GM21619 (cell line): ENCODE results near the gene THBS4.

ENCODE experiments used
- ATAC-seq: cut with Tn5 transposase; IDR thresholded peaks from one replicate; pipeline ENCODE4 v1.9.1; 2021; ENCODE audit not compliant: unreplicated experiment

The THBS4 gene

DNA sequence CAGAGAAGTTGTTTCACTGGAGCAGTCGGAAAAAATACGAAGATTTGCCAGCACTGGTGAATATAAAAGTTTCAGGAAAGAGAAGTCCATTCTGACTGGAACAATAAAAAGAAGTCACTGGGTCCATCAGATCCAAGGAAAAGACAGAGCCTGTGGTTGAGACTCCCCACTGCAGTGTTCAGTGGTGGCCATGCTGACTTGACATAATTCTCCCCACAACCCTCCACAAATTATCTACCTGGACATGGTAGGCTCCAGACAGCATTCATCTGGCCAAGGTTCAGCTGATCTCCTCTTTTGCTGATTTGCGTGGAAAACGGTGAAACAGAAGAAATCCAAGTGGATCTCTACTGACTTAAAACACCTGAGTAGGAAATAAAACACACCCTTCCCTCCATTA is 8.0 kb downstream of the THBS4 start:
- ATAC-seq = no peak

GRCh38 chr5:80048084-80048780 is 13.1 kb downstream of the THBS4 start:
- no peak for ATAC-seq

GRCh38 chr5:80052464-80052863 is 17.3 kb downstream of the THBS4 start:
- no peak for ATAC-seq

DNA sequence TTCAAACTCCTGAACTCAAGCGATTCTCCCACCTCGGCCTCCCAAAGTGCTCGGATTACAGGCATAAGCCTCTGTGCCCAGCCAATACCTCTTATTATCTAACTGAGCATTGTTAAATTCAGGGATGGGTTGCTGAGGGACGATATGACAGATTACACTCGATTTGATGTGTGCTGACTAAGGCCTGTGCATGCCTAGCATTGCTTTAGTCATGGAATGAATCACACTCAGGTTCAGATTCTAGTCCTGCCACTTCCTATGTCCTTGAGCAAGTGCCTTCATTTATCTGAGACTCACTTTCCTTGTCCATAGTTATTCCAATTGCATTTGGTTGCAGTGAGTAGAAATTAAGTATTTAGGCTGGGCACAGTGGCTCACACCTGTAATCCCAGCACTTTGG is 19.5 kb downstream of the THBS4 start:
- ATAC-seq = no peak

DNA sequence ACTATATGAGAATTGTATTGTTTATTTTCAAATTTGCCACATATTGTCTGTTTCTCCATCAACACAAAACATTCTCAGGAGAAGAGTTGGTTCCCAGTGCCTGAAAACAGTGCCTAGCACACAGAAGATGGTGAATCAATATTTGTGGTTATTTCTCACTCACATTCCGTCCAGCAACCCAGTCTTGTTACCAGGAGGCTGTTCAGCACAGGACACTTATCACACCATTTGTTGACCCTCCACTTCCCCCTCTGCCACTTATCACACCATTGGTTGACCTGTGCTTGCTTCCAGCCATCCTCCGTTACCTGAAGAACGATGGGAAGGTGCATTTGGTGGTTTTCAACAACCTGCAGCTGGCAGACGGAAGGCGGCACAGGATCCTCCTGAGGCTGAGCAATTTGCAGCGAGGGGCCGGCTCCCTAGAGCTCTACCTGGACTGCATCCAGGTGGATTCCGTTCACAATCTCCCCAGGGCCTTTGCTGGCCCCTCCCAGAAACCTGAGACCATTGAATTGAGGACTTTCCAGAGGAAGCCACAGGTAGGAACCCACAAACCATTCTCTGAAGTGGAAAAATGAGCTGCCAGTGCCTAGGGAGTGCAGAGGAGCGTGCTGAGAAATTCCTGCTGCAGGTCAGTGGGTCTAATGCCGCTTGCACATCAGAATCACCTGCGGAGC is 20.5 kb downstream of the THBS4 start:
- no peak for ATAC-seq

DNA sequence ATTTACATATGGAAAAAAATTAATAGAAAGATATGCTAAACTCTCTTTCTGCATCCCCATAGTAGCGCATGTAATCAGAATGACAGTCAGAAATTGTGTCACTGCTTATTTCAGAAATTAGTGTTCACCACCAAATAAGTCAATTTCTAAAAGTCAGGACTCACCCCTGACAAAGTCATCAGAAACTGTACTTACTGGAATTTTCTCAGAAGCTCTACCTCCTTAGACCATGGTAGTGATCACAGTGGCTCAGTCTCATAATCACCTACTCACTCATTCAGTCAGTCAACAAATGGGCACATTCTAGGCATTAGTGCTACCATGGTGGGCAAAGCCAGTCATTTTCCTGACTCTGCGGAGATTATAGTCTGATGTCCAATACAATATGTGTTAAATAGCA is 22.0 kb downstream of the THBS4 start:
- ATAC-seq = no peak

DNA sequence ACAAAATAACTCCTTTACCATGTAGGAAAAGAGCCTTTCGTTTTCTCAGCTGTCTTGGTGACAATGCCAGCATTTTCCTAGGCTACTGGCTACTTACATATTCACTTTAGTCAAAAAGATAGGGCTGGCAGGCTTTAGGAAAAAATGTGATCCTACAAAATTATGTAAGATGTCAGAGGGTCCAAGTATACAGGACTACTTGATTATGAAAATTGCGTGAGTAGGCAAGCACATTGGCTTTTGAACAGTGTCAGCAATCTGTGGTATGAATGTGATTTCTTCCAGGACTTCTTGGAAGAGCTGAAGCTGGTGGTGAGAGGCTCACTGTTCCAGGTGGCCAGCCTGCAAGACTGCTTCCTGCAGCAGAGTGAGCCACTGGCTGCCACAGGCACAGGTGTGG is 22.8 kb downstream of the THBS4 start:
- no peak for ATAC-seq

GRCh38 chr5:80059354-80059980 is 24.3 kb downstream of the THBS4 start:
- no peak for ATAC-seq

GRCh38 chr5:80060966-80061365 is 25.8 kb downstream of the THBS4 start:
- ATAC-seq = no peak

DNA sequence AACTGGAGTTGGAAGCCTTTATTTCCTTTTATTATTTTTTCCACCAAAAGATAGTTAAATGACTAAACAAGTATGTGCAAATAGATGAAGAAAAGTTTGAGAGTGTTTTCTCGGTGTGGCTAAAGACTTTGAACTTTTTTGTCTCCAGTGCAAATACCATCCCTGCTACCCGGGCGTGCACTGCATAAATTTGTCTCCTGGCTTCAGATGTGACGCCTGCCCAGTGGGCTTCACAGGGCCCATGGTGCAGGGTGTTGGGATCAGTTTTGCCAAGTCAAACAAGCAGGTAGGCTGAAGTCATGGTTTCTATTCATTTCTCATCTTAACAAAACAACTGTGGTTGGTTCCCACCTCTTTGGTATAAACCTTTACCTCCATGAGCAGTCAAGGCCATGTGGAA is 26.4 kb downstream of the THBS4 start:
- ATAC-seq = no peak

DNA sequence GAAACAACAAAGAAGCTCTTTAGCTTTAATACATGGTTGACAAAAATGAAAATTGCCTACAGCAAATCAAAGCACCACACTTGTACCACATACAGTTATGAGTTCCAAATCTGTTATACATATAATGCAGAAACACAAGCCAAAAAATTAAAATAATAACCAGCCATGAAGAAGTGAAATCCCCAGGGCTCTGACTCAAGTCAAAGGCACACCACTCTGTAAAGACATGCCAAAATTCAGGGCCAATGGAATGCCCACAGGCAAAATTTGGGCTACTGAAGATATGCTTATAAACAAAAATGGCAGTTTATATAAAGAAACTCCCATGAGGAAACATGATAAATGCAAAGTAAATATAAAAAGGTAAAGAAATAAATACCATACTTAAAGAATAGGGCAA is 29.0 kb downstream of the THBS4 start:
- no peak for ATAC-seq

- ATAC-seq = no peak
These were observed 31.9 kb downstream of the THBS4 start for GRCh38 chr5:80067016-80067415.

DNA sequence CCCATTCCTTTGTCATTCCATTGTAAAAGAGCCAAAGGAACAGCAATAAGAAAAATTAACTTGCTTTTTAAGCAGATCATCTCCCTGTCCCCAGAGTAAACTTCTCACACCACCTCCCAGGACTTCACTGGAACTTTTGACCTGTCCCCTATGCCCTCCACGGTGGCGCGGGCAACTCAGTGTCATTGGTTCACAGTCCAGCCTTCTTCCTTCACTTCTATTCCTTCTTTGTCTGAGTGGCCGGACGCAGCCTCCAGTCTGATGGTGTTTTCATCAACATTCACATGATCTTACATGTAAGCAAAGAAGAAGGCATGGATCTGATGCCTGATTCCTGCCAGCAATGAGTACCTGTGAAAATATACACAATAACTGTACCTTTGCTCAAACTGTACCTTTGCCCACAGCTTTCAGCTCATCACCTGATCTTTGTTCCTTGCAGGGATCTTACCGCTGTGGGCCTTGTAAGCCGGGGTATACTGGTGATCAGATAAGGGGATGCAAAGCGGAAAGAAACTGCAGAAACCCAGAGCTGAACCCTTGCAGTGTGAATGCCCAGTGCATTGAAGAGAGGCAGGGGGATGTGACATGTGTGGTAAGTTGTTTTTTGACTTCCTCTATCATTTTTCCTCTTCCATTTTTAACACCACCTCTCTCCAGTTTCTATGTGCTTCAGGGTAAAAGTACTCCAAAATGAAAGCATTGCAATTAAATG is 32.5 kb downstream of the THBS4 start:
- no peak for ATAC-seq

DNA sequence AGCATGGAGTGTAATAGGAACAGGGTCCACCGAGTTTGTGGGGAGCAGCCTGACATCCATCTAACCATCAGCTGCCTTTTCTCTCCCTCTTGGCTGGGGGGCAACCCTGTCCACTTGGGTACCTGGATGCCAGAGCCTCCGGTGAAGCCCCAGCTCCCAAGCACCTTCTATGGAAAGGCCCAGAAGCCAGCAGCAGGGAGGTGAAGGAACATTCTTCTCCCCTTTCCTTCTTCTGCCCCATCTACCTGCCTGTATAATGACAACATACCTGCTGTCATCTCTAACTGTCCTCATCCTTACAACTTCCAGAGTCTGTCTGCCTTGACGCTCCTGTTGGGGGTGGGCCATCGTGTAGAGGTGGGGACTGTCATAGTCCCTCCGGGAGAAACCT is 33.1 kb downstream of the THBS4 start:
- ATAC-seq = no peak

- no peak for ATAC-seq
These were observed 33.6 kb downstream of the THBS4 start for GRCh38 chr5:80068775-80069174.

- no peak for ATAC-seq
These were observed 34.2 kb downstream of the THBS4 start for GRCh38 chr5:80069251-80069800.

GRCh38 chr5:80069918-80070318 is 34.8 kb downstream of the THBS4 start:
- ATAC-seq = no peak

DNA sequence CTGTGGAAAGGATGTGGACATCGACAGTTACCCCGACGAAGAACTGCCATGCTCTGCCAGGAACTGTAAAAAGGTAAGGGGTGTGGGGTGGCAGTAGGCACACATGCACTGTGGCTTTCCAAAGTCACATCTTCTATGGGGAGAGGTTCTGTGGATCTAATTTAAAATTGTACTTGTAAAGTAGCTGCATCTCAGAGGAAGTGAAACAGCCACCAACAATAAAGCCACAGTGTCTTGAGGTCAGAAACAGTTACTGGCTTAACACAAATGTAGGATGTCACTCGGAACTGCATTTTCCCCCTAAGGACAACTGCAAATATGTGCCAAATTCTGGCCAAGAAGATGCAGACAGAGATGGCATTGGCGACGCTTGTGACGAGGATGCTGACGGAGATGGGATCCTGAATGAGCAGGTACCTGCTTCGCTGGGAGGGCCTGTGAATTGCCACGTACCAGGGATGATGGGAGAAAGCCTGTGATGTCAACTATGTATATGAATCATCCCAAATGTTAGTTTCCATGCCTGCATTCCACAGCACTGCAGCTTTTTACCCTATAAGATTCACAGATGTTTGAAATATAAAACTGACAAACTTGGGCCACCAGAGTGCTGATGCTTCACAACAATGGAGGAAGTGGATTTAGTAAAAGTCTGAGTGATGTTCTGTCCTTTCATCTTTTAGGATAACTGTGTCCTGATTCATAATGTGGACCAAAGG is 35.3 kb downstream of the THBS4 start:
- ATAC-seq = peak; percentile 57

GRCh38 chr5:80071510-80072021 is 36.4 kb downstream of the THBS4 start:
- no peak for ATAC-seq
